Fibroblast of villous mesenchyme (primary cell): ENCODE measurements around the gene ZFAND5. TPM values are rescaled to one million over a fixed set of nuclear protein-coding genes. Genes with fewer than 3 reads are reported as not detected.

Experiments
- DNase-seq: peaks from one replicate; pipeline ENCODE4 v3.0.0-alpha.2; 2010; ENCODE audit warnings: low read depth
- H3K4me3 ChIP-seq: 2 replicates; pipeline ENCODE4 v1.5.1; 2011; ENCODE audit warnings: low read depth, mild to moderate bottlenecking, low read length
- total RNA-seq: library from RNA; depleted of rRNA; stranded (reverse); fragments of >200 nt; gene quantifications from 2 replicates; pipeline ENCODE4 v1.2.3, GENCODE V29; 2012
- TF ChIP-seq, protein P1 (sequence below): IDR thresholded peaks from 2 replicates; pipeline ENCODE4 v1.5.1; 2012; ENCODE audit warnings: low read depth, mild to moderate bottlenecking, low read length; ENCODE audit not compliant: insufficient read depth

ZFAND5 gene
- total RNA-seq, 1 donor, result 366 TPM

DNA sequence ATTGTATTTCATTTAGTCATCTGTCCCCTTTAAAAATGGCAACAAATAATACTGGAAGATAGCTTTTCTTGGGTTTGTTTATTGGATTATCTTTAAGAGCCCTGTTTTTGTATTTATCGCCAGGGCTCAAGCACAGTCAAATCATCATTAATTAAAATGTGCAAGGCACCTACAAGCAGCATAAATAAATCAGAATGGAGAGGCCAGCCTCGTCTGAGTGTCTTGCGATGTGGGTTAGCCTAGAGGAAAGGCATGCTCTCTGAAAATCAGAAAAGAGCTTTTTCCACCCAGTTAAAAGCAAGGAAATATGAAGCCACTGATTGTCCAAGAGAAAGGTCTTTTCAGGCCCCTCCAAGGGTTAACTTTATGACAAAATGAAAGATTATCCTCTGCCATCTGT is 31.8 kb downstream of the ZFAND5 start:
- no peak overlapping the region for H3K4me3 ChIP-seq
- TF ChIP-seq, protein P1, sequence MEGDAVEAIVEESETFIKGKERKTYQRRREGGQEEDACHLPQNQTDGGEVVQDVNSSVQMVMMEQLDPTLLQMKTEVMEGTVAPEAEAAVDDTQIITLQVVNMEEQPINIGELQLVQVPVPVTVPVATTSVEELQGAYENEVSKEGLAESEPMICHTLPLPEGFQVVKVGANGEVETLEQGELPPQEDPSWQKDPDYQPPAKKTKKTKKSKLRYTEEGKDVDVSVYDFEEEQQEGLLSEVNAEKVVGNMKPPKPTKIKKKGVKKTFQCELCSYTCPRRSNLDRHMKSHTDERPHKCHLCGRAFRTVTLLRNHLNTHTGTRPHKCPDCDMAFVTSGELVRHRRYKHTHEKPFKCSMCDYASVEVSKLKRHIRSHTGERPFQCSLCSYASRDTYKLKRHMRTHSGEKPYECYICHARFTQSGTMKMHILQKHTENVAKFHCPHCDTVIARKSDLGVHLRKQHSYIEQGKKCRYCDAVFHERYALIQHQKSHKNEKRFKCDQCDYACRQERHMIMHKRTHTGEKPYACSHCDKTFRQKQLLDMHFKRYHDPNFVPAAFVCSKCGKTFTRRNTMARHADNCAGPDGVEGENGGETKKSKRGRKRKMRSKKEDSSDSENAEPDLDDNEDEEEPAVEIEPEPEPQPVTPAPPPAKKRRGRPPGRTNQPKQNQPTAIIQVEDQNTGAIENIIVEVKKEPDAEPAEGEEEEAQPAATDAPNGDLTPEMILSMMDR, result no peak

GRCh38 chr9:72332351-72332750 is 32.7 kb downstream of the ZFAND5 start:
- no peak overlapping the region for H3K4me3 ChIP-seq
- TF ChIP-seq, protein P1, result no peak
- DNase-seq, result no peak

More for the DNA sequence above, 31.8 kb downstream of the ZFAND5 start:
- no peak for DNase-seq

DNA sequence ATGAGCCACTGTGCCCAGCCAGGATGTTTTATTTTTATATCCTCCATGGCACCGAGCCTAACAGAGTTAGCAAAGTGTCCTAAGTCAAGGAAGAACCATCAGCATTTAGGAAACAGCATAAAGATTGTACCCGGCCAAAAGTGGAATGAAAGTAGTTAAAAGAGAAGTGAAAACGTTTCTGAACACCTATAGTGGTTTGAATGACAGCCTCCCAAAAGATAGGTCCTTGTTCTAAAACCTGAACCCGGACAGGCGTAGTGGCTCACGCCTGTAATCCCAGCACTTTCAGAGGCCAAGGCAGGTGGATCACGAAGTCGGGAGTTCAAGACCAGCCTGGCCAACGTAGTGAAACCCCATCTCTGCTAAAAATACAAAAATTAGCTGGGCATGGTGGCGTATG is 37.4 kb downstream of the ZFAND5 start:
- no peak overlapping the region for H3K4me3 ChIP-seq
- TF ChIP-seq, protein P1, result no peak

GRCh38 chr9:72326641-72327040 is 38.4 kb downstream of the ZFAND5 start:
- DNase-seq, result peak; percentile 54
- TF ChIP-seq, protein P1, result no peak
- no peak overlapping the region for H3K4me3 ChIP-seq

More for the DNA sequence above, 37.4 kb downstream of the ZFAND5 start:
- DNase-seq, result no peak

DNA sequence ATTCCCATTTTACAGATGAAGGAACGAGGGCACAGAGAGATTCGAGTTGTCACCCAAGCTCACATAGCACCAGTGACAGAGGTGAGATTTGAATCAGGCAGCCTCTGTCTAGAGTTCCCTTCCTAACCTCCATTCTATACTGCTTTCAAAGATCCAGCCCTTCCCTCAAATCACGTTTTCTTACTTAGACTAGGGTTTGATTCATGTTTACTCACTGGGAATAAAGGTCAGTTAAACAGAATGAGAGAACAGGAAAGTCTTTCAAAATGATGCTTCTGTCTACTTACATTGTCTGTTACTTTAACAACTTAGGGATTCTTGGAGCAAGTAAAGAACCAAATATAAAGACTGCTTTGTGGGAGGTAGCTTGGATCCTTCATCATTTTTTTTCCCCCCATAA is 40.0 kb downstream of the ZFAND5 start:
- no peak overlapping the region for H3K4me3 ChIP-seq
- TF ChIP-seq, protein P1, result no peak
- DNase-seq, result no peak

GRCh38 chr9:72322678-72323077 is 42.3 kb downstream of the ZFAND5 start:
- no peak for DNase-seq
- TF ChIP-seq, protein P1, result no peak
- H3K4me3 ChIP-seq, result no peak overlapping the region

DNA sequence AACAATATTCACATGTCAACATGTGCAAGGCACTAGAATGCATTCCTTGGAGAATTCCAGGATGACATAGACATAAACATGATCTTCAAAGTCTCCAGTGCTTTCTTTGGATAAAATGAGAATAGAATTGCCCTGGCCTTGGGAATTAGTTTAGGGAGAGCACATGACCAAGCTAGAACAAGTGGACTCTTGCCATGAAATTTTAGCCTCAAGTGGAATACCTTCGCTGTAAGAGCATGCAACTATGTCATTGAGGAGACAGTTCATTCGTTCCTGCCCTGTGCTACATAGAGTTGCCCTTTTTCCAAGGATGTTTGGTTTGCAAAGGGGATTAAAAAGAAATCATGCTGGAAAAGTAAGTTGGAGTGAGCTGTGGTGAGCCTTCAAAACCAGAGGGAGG is 42.7 kb downstream of the ZFAND5 start:
- no peak overlapping the region for H3K4me3 ChIP-seq
- TF ChIP-seq, protein P1, result no peak
- DNase-seq, result peak; percentile 21
